ENCODE results near the gene PRRG4.
"Not testable (repeated sequence)": the region's sequence is repeated elsewhere in the genome, so short reads cannot be mapped to it uniquely, and the experiment has no call there.

Gene PRRG4

GRCh38 chr11:32830796-32831195 lies 1.1 kb downstream of the PRRG4 start:
- no peak for DNase-seq (ENCODE audit: low spot score)

DNA sequence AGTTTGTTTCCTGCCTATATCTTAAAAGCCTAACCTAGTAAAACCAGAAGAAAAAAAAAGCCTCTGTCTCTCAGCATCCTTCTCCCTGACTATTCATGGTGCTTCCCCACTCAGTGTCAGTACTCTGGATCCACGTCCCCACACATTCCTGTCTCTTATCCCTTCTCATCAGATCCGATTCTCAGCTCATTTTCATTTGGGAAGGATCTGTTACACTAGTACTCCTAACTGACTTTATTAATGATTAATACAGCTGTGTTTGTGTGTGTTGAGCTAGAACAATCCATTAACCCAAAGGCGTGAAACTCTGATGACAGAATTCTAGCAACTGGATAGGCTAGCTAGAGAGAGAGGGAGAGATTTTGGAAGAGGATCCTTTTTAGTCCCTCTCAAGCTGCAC lies 1.5 kb downstream of the PRRG4 start:
- no peak for DNase-seq (ENCODE audit: low spot score)

DNA sequence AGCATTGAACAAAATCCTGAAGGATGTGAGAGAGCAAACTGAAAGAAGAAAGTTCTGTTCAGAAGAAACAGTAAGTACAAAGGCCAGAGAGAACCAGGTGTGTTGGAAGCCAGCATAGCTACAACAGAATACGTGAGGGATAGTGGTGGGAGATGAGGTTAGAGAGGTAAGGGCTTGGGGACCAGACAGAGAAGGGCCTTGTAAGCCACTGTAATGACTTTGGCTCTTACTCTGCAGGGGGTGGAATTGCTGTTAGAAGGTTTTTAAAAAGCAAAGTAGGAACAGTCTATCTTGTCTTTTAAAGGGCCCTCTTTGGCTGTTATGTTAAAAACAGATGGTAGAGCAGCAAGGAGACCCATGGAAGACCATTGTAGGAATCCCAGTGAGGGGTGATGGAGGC lies 4.2 kb downstream of the PRRG4 start:
- no peak for DNase-seq (ENCODE audit: low spot score)

DNA sequence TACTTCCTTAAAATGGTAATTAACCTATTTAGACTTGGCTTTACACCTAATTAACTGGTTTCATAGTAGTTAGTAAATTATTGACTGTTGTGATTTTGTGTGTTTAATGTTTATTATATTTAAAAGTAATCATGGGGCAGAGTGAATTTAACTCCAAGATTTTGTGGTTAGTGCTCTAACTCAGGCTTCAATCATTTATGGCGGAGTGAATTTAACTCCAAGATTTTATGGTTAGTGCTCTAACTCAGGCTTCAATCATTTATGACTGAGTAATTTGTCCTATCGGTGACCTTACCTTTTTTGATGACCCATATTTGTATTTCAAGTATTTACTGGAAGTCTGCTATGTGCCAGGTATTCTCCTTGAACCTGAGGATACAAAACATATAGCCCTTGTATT lies 7.2 kb downstream of the PRRG4 start:
- DNase-seq (ENCODE audit: low spot score): no peak

DNA sequence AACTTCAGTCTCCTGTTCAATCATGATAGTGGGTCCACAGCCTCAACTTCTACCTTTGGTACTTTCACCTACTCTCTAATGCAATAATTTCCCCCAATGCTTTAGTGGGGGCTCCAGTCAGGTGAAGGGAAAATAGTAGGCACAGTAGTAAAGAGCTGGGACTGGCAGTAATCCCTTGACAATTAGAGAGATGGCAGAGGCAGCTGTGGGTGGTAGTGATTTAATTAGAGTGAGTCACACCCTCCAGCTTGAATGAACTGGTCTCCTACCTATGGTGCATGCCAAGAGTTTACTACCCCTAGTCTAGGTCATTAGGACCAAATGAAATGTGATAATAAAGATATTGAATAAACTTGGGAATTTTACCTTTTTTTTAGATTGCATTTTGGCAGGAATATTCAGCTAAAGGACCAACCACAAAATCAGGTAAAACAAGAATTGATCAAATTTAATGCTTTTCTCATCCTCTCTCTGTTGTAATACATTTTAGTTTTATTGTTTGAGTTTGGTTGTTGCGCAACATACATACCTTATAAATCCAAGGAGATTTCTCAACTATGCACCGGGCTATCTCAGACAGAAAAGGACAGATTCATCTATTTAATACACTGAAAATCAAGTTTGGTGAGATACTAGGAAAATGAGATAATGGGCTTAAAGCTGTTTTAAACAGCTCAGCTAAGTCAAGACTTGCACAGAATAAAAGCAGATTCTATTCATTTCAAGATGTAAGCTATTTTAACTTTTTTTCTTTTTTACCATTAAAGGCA lies 9.0 kb downstream of the PRRG4 start:
- no peak for DNase-seq (ENCODE audit: low spot score)

- no peak for DNase-seq (ENCODE audit: low spot score)
Observed at GRCh38 chr11:32839308-32839707, 9.6 kb downstream of the PRRG4 start.

DNA sequence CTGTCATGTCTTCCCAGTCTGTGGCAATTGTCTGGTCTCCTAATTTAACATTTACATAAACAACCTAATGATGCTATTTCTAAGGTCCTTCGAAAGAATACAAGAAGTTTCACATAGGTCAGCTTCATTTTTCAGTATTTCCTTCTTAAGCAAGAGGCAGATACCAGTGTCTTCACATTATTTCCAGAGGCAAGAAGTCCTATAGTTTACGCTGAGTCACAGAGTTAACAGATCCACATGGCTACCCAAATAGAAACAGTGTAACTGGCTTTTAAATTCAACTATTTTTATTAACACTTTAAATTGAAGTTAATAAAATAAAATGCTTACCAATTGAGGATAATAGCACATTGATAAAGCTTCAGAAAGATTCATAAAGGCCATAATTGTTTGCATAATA lies 10.9 kb downstream of the PRRG4 start:
- DNase-seq (ENCODE audit: low spot score): no peak

- no peak for DNase-seq (ENCODE audit: low spot score)
Observed at GRCh38 chr11:32843544-32843943, 13.8 kb downstream of the PRRG4 start.

DNA sequence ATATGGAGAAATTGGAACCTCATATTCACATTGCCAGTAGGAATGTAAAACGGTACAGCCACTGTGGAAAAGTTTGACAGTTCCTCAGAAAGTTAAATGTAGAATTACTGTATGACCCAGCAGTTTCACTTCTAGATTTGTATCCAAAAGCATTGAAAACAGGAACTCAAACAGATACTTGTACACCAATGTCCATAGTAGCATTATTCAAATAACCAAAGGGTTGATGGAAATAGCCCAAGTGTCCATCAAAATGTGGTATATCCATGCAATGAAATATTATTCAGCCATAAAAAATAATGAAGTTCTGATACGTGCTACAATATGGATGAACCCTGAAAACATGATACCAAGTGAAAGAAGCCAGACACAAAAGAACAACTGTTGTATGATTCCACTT lies 17.8 kb downstream of the PRRG4 start:
- no peak for DNase-seq (ENCODE audit: low spot score)

GRCh38 chr11:32849761-32850160 lies 20.0 kb downstream of the PRRG4 start:
- no peak for DNase-seq (ENCODE audit: low spot score)

- DNase-seq (ENCODE audit: low spot score): no peak
Observed at GRCh38 chr11:32851251-32851650, 21.5 kb downstream of the PRRG4 start.

DNA sequence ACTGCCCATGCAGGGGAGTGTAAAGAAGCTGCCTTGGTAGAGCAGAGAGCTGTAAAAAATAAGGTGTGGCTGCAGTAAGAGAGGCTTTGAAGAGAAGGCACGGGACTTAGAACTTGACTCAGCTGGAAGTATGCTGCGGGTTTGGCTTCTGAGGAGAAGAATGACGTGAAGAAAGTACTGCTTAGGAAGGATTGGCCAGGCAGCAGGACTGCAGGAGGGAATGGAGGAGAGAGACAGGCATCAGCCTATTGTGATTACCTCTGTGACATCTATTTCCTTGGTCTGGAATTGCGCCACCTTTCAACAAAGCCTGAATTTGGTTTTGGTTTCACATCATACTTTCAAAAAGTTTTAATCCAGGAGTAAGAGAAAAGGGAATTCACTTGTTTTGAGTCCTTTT lies 22.5 kb downstream of the PRRG4 start:
- DNase-seq (ENCODE audit: low spot score): no peak

DNA sequence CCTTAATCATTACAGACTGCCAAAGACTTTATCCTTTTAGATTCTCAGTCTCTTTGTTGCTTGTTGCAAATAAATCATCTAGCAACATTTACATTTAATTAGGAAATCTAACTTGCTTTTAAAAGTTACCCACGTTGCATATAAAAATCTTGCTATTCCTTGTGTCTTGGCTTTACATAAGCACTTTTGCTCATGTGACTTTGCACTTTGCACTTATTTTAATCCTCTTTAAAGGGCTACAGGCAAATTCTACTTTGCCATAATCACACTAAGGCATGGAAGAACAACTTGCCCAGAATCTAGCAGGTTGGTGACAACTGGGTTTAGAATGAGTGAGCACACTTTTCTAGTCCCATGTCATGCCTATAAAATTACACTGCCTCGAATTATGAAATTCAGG lies 25.9 kb downstream of the PRRG4 start:
- DNase-seq (ENCODE audit: low spot score): no peak

- no peak for DNase-seq (ENCODE audit: low spot score)
Observed at GRCh38 chr11:32858731-32859130, 29.0 kb downstream of the PRRG4 start.

GRCh38 chr11:32861850-32862577 lies 32.3 kb downstream of the PRRG4 start:
- DNase-seq (ENCODE audit: low spot score): no peak

GRCh38 chr11:32864555-32864954 lies 34.8 kb downstream of the PRRG4 start:
- DNase-seq (ENCODE audit: low spot score): no peak

- DNase-seq (ENCODE audit: low spot score): not testable (repeated sequence)
Observed at GRCh38 chr11:32868752-32869151, 39.0 kb downstream of the PRRG4 start.

DNA sequence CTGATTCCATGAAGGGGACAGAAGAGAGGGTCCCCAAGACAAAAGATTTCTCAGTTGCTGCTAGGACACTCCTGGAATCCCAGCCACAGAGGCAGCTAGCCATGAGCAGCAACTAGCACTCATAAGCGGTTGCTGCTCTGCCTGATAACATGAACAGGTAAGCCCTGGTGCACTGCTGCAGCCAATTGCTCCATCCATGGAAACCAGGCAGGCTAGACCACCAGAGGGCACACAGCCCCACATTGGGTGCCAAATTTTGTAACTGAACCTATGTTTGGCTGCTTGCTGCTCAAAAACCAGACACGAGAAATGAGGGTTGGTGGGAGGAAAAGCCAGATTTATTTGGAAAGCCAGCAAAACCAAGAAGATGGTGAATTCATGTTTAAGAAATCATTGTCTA lies 40.9 kb downstream of the PRRG4 start:
- DNase-seq (ENCODE audit: low spot score): peak; percentile 16

DNA sequence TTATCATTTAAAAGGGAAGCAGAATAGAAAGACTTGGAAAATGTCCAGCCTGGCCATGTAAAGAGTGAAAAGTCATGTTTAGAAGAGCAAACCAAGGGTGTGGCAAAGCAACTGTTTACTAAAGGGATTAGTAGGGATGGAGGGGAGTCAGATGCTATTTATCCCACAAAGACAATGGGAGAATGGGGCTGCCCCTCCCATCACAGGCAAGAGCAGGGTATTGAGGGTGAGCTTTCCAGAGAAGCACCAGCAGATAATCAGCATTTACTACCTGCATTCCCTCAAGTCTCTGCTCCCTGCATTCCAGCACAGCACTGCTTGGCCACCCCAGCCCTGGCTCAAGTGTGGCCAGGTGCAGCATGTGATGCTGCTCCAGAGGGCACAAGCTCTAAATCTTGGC lies 44.4 kb downstream of the PRRG4 start:
- DNase-seq (ENCODE audit: low spot score): no peak

GRCh38 chr11:32881286-32881685 lies 51.6 kb downstream of the PRRG4 start:
- no peak for DNase-seq (ENCODE audit: low spot score)

- no peak for DNase-seq (ENCODE audit: low spot score)
Observed at GRCh38 chr11:32883421-32883820, 53.7 kb downstream of the PRRG4 start.

DNA sequence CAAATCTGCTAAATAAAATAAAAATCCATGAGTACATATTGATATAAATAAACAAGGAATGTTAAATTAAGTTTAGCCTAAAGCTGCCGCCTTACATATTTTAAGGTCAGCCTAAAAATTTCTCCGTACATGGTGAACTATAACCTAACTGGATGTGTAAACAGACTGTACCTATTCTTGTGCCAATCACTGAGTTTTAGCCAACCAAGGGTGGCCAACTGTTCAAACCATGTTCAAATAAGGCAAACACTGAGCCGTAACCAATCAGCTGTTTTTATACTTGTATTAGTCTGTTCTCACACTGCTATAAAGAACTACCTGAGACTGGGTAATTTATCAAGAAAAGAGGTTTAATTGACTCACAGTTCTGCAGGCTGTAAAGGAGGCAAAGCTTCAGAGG lies 54.3 kb downstream of the PRRG4 start:
- no peak for DNase-seq (ENCODE audit: low spot score)

DNA sequence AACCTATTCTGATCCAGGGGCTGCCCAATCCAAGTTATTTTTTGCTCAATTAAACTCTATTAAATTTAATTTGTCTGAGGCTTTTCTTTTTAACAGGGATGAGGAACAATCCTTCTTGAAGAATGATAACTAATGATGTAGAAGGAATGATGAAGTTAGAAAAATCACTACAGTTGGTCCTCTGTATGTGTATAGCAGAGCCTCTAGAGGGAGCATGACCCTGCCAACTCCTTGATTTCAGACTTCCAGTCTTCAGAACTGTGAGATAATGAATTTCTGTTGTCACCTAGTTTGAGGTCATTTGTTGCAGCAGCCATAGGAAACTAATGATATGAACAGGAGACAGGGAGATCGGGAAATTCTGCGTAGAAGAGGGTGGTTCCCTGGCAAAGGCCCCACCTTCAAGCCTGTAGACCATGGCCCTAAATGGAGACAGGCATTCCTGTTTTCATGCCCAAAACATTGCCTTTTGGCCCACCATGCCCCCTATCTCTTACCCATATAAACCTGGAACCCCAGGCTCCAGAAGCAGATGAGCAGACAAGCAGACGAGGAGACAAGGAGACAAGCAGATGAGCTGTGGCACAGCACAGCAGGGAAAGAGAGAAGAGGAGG lies 55.1 kb downstream of the PRRG4 start:
- DNase-seq (ENCODE audit: low spot score): no peak

All from CD4-positive, alpha-beta T cell treated with Interleukin-15 for 4 hours (primary cell).